SK-N-SH treated with all-trans-retinoic acid at 6 μM for 48 hours (cell line): ENCODE data around the gene TMEM135.

Source experiments
- ARNTL ChIP-seq: fragments of 450-650 bp; formaldehyde crosslinking; IDR thresholded peaks from 2 replicates; pipeline ENCODE4 v1.5.0; 2020; ENCODE audit warnings: low read depth, mild to moderate bottlenecking, moderate library complexity, borderline replicate concordance
- OSR1 ChIP-seq: fragments of 250-450 bp; sonication (Bioruptor Pico); IDR thresholded peaks from 2 replicates; pipeline ENCODE4 v1.8.0; 2022; ENCODE audit warnings: moderate library complexity, mild to moderate bottlenecking, inconsistent platforms
- RARB ChIP-seq: fragments of 250-450 bp; sonication (Bioruptor Pico); IDR thresholded peaks from 2 replicates; pipeline ENCODE4 v1.8.0; 2021; ENCODE audit warnings: mild to moderate bottlenecking, moderate library complexity
- ZFP3 ChIP-seq: fragments of 250-450 bp; sonication (Bioruptor Pico); IDR thresholded peaks from 2 replicates; pipeline ENCODE4 v1.5.0; 2020; ENCODE audit warnings: mild to moderate bottlenecking, moderate library complexity
- ZFP30 ChIP-seq: fragments of 450-650 bp; formaldehyde crosslinking; IDR thresholded peaks from 2 replicates; pipeline ENCODE4 v1.5.0; 2022; ENCODE audit warnings: mild to moderate bottlenecking, moderate library complexity
- ZNF70 ChIP-seq: fragments of 450-650 bp; formaldehyde crosslinking; IDR thresholded peaks from 2 replicates; pipeline ENCODE4 v1.5.0; 2020; ENCODE audit warnings: mild to moderate bottlenecking, moderate library complexity
- TF ChIP-seq, protein P1 (sequence below): fragments of 250-450 bp; sonication (Bioruptor Pico); IDR thresholded peaks from 2 replicates; pipeline ENCODE4 v1.8.0; 2020; ENCODE audit warnings: mild to moderate bottlenecking, moderate library complexity, borderline replicate concordance

DNA sequence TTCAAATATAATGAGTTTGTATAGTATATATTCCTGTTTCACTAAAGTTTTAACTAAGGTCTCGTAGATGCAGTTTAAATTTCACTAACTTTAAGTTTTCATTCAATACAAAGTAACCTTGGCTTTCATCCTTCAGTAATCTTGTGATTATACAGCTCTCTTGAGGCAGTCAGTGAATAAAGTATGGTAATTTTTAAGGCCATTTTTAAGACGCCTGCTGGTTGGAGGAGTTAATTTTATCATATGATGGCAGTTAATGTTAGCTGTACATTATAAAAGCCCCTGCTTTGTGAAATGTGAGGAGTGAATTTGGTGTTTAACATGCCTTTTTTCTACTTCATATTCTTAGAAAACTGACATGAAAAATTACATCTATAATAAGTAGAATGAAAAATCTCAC is 163.6 kb downstream of the TMEM135 start:
- TF ChIP-seq, protein P1, sequence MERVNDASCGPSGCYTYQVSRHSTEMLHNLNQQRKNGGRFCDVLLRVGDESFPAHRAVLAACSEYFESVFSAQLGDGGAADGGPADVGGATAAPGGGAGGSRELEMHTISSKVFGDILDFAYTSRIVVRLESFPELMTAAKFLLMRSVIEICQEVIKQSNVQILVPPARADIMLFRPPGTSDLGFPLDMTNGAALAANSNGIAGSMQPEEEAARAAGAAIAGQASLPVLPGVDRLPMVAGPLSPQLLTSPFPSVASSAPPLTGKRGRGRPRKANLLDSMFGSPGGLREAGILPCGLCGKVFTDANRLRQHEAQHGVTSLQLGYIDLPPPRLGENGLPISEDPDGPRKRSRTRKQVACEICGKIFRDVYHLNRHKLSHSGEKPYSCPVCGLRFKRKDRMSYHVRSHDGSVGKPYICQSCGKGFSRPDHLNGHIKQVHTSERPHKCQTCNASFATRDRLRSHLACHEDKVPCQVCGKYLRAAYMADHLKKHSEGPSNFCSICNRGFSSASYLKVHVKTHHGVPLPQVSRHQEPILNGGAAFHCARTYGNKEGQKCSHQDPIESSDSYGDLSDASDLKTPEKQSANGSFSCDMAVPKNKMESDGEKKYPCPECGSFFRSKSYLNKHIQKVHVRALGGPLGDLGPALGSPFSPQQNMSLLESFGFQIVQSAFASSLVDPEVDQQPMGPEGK (CRISPR knock-in tag): no peak
- TF ChIP-seq OSR1 (CRISPR knock-in tag) (no peak), RARB (no peak), ZFP30 (CRISPR knock-in tag) (no peak), ARNTL (CRISPR knock-in tag) (no peak), ZFP3 (CRISPR knock-in tag) (no peak), ZNF70 (CRISPR knock-in tag) (no peak)
